HCT116 (cell line): ENCODE results near the gene KCNIP4. TPM values are rescaled to one million over a fixed set of nuclear protein-coding genes. Genes with fewer than 3 reads are reported as not detected.

Source experiments
- ATAC-seq: fragments of 200-7000 bp; cut with Tn5 transposase; 2 replicates; pipeline ENCODE4 v1.9.1; 2020; ENCODE audit warnings: mild to moderate bottlenecking, moderate library complexity
- BruUV-seq: library from RNA; stranded (reverse); fragments of 400-500 nt; replicated peaks from 2 replicates; lab custom pipeline; 2021; lab: Mats Ljungman, UMichigan
- CTCF ChIA-PET: fragments of 300-600 bp; sonication (Branson Sonifier 250); formaldehyde crosslinking; loops from one replicate; lab custom pipeline; 2021; ENCODE audit warnings: antibody characterized with exemption; lab: Charles Lee
- POLR2A ChIA-PET: fragments of 300-600, 350-600 bp; sonication (Branson Sonifier 250); formaldehyde crosslinking; loops from one replicate; lab custom pipeline; 2021; ENCODE audit warnings: antibody characterized with exemption; lab: Charles Lee
- RAD21 ChIA-PET, 2 experiments: fragments of 300-600 bp; sonication (Branson Sonifier 250); formaldehyde crosslinking; loops; one replicate each; lab custom pipeline; 2023; ENCODE audit warnings: low total read pairs in 2 of 2; ENCODE audit not compliant: uncharacterized antibody in 2 of 2, unreplicated experiment in 2 of 2, low non-redundant PET in 1 of 2; lab: Charles Lee
- DNase-seq: peaks from one replicate; pipeline ENCODE4 v3.0.0-alpha.2; 2010; ENCODE audit warnings: low read depth, low spot score
- H2AFZ ChIP-seq: fragments of 200-600 bp; shearing (Covaris generic), sonication (generic); 2 replicates; pipeline ENCODE4 v1.6.1; 2017; ENCODE audit warnings: low read depth, mixed run types, mixed read lengths, antibody characterized with exemption, low read length; ENCODE audit not compliant: poor library complexity, severe bottlenecking
- H3K27ac ChIP-seq: 2 replicates; pipeline ENCODE4 v1.5.1; 2012; ENCODE audit warnings: low read depth, low read length
- H3K27me3 ChIP-seq: fragments of 200-600 bp; sonication (generic); 2 replicates; pipeline ENCODE4 v1.6.1; 2016; ENCODE audit warnings: mixed run types, low read length, mixed read lengths; ENCODE audit not compliant: insufficient read depth
- H3K36me3 ChIP-seq, 2 experiments: fragments of 200-500 bp in 1 of 2; fragments of 200-600 bp in 1 of 2; sonication (Bioruptor generic) in 1 of 2; sonication (generic) in 1 of 2; 2 replicates each; pipeline versions ENCODE4 v1.5.1 to v1.6.1; 2014 to 2016; ENCODE audit warnings: low read length in 2 of 2, inconsistent platforms in 1 of 2, mixed read lengths in 1 of 2, mixed run types in 1 of 2; ENCODE audit not compliant: insufficient read depth in 2 of 2, control insufficient read depth in 1 of 2
- H3K4me1 ChIP-seq, 2 experiments: fragments of 200-600 bp in 1 of 2; sonication (generic) in 1 of 2; 2 replicates each; pipeline versions ENCODE4 v1.5.1 to v1.6.1; 2012 to 2017; ENCODE audit warnings: low read length in 2 of 2, inconsistent platforms in 1 of 2, mild to moderate bottlenecking in 1 of 2, mixed read lengths in 1 of 2, mixed run types in 1 of 2, moderate library complexity in 1 of 2; ENCODE audit not compliant: insufficient read depth in 2 of 2, control insufficient read depth in 1 of 2
- H3K4me2 ChIP-seq: fragments of 200-600 bp; sonication (generic); 2 replicates; pipeline ENCODE4 v1.6.1; 2017; ENCODE audit warnings: mixed run types, low read length, mixed read lengths
- H3K4me3 ChIP-seq, 2 experiments: fragments of 200-600 bp in 1 of 2; sonication (generic) in 1 of 2; replicated peaks in 1 of 2; 2 replicates each; pipeline ENCODE4 v1.5.1; 2011 to 2016; ENCODE audit warnings: low read length in 2 of 2, control low read depth in 1 of 2, low read depth in 1 of 2, mild to moderate bottlenecking in 1 of 2, mixed read lengths in 1 of 2, mixed run types in 1 of 2
- H3K79me2 ChIP-seq: fragments of 200-600 bp; sonication (generic); 2 replicates; pipeline ENCODE4 v1.6.1; 2017; ENCODE audit warnings: mild to moderate bottlenecking, mixed run types, low read length, moderate library complexity, mixed read lengths; ENCODE audit not compliant: insufficient read depth
- H3K9ac ChIP-seq: fragments of 200-600 bp; sonication (generic); 2 replicates; pipeline ENCODE4 v1.6.1; 2016; ENCODE audit warnings: low read length, mixed read lengths
- H3K9me2 ChIP-seq: fragments of 200-600 bp; sonication (generic), shearing (Covaris generic); 2 replicates; pipeline ENCODE4 v1.6.1; 2017; ENCODE audit warnings: mixed run types, mild to moderate bottlenecking, moderate library complexity; ENCODE audit not compliant: insufficient read depth
- H3K9me3 ChIP-seq, 2 experiments: fragments of 200-500 bp in 1 of 2; fragments of 200-600 bp in 1 of 2; sonication (Bioruptor generic) in 1 of 2; sonication (generic) in 1 of 2; 2 replicates each; pipeline ENCODE4 v1.6.1; 2014 to 2017; ENCODE audit warnings: low read length in 2 of 2, mixed read lengths in 2 of 2, inconsistent platforms in 1 of 2, low read depth in 1 of 2, mild to moderate bottlenecking in 1 of 2, mixed run types in 1 of 2, moderate library complexity in 1 of 2; ENCODE audit not compliant: control insufficient read depth in 1 of 2, insufficient read depth in 1 of 2
- H4K20me1 ChIP-seq: fragments of 200-600 bp; sonication (generic), shearing (Covaris generic); 2 replicates; pipeline ENCODE4 v1.6.1; 2017; ENCODE audit warnings: mixed run types, mild to moderate bottlenecking, moderate library complexity; ENCODE audit not compliant: insufficient read depth
- CEBPB ChIP-seq: IDR thresholded peaks from 2 replicates; pipeline ENCODE4 v1.6.1; 2012; ENCODE audit warnings: low read depth
- ELF1 ChIP-seq: IDR thresholded peaks from 2 replicates; pipeline ENCODE4 v1.6.1; 2012; ENCODE audit warnings: low read depth, borderline replicate concordance
- EZH2 ChIP-seq: fragments of 200-600 bp; sonication (generic); IDR thresholded peaks from 2 replicates; pipeline ENCODE4 v1.6.1; 2017; ENCODE audit warnings: antibody characterized with exemption, mixed run types
- EZH2phosphoT487 ChIP-seq: fragments of 200-600 bp; IDR thresholded peaks from 2 replicates; pipeline ENCODE4 v1.6.1; 2018; ENCODE audit warnings: antibody characterized with exemption, borderline replicate concordance
- FOSL1 ChIP-seq: IDR thresholded peaks from 2 replicates; pipeline ENCODE4 v1.6.1; 2012; ENCODE audit warnings: low read depth
- POLR2A ChIP-seq: IDR thresholded peaks from 2 replicates; pipeline ENCODE4 v1.7.0; 2011; ENCODE audit warnings: borderline replicate concordance; ENCODE audit not compliant: insufficient read depth, insufficient read length; ENCODE audit errors: extremely low read depth
- POLR2AphosphoS5 ChIP-seq: IDR thresholded peaks from 2 replicates; pipeline ENCODE4 v1.6.1; 2011; ENCODE audit warnings: mild to moderate bottlenecking, low read depth, low read length, moderate library complexity
- RAD21 ChIP-seq: IDR thresholded peaks from 2 replicates; pipeline ENCODE4 v1.6.1; 2012; ENCODE audit warnings: low read depth, mild to moderate bottlenecking
- SRF ChIP-seq: IDR thresholded peaks from 2 replicates; pipeline ENCODE4 v1.6.1; 2012; ENCODE audit warnings: low read depth
- TCF7L2 ChIP-seq: IDR thresholded peaks from 2 replicates; pipeline ENCODE4 v1.7.0; 2011; ENCODE audit warnings: borderline replicate concordance, inconsistent platforms; ENCODE audit not compliant: insufficient read depth, insufficient read length; ENCODE audit errors: extremely low read depth
- YY1 ChIP-seq: IDR thresholded peaks from 2 replicates; pipeline ENCODE4 v1.6.1; 2011; ENCODE audit warnings: low read length, low read depth, moderate library complexity, mild to moderate bottlenecking; ENCODE audit not compliant: insufficient replicate concordance; ENCODE audit errors: extremely low read depth
- ZNF274 ChIP-seq: fragments of 200-500 bp; sonication (Bioruptor generic); IDR thresholded peaks from 2 replicates; pipeline ENCODE4 v1.6.1; 2014; ENCODE audit warnings: mild to moderate bottlenecking, low read depth, low read length, inconsistent platforms
- intact Hi-C: fragments of 100-400 bp; cut with micrococcal nuclease; formaldehyde crosslinking; loops from 2 replicates; pipeline ENCODE4 v1.10.0; 2022
- total RNA-seq: library from RNA; stranded (reverse); gene quantifications from one replicate; pipeline ENCODE4 v1.2.1, GENCODE V29; 2021; ENCODE audit not compliant: unreplicated experiment
- TF ChIP-seq, protein P1 (sequence below): IDR thresholded peaks from 2 replicates; pipeline ENCODE4 v1.6.1; 2012
- TF ChIP-seq, protein P2 (sequence below): IDR thresholded peaks from 2 replicates; pipeline ENCODE4 v1.6.1; 2012; ENCODE audit warnings: low read depth

KCNIP4 gene
- total RNA-seq, 1 experiment from 2014 or later = not detected

DNA sequence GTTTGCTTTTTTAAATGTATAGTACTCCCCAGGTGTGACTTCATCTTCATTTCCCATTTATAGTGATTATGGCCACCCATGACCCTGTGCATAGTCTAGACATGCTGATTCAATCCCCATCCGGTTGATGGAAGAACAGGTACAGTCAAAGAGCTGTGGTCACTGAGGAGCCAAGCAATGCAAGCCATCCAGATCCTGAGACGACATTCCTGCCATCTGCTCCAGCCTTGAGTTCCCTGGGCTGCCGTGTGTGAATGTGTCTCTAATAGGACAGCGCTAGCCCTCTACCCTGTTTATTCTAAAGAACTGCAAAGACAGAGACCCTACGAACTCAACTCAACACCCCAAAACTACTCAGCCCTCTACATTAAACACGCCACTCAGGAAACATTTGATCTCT lies 1.7 kb downstream of the KCNIP4 start:
- Histone ChIP-seq H3K27ac (no peak overlapping the region), H4K20me1 (no peaks in the 10 kb centered on the region), H3K4me3 (no peak overlapping the region), H2AFZ (no peak overlapping the region), H3K4me1 (no peaks in the 10 kb centered on the region), H3K9me2 (no peaks in the 10 kb centered on the region), H3K36me3 (no peaks in the 10 kb centered on the region), H3K79me2 (no peaks in the 10 kb centered on the region), H3K9me3 (peaks cover 0 to 4% of the 10 kb centered on the region in 2 experiments; a peak in 1 of 4 replicates), H3K9ac (no peak overlapping the region), H3K27me3 (no peaks in the 10 kb centered on the region), H3K4me2 (no peak overlapping the region)
- intact Hi-C loops = no loop called here
- TF ChIP-seq EZH2 (no peak), POLR2AphosphoS5 (no peak), FOSL1 (no peak), TCF7L2 (no peak)
- no TSS peak for BruUV-seq
- CTCF ChIA-PET = no interaction called here
- ATAC-seq (no peak), DNase-seq (no peak)
- RAD21 ChIA-PET = no interaction called here
- POLR2A ChIA-PET = no interaction called here

DNA sequence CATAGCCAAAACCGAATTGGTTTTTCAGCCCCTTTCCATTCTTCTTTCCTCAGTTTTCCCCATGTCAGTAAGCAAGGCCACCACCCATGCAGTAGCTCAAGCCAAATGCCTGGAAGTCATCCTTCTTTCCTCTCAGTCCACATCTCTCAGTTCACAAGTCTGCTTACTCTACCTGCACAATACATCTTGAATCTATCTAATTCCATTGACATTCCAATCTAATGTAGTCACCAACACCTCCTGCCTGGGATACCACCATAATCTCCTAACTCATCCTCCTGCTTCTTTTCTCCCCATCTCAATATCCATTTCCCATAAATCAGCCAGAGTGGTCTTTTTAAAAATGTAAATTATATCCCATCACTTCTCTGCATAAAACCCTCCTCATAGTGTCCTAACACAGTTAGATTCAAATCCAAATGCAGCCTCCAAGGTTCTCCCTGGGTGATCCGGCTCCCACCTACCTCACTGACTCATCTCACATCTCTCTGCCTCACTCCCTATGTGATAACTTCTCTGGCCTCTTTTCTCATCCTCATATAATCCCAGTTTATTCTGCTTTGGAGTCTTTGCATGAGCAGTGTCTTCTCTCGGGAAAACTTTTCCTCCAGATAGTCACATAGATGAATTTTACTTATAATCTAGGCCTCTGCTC lies 26.9 kb downstream of the KCNIP4 start:
- no peak overlapping the region for H3K4me3 ChIP-seq
- no peaks in the 10 kb centered on the region for H3K36me3 ChIP-seq
- CTCF ChIA-PET = no interaction called here
- RAD21 ChIA-PET = no interaction called here
- no peaks in the 10 kb centered on the region; a peak in 2 of 4 replicates for H3K9me3 ChIP-seq
- no peaks in the 10 kb centered on the region for H3K4me1 ChIP-seq
- H3K27ac ChIP-seq = no peak overlapping the region
- no peak for ATAC-seq
- POLR2A ChIA-PET = no interaction called here
- no peak for DNase-seq
- H3K79me2 ChIP-seq = no peaks in the 10 kb centered on the region
- BruUV-seq = no TSS peak
- no peak overlapping the region for H3K4me2 ChIP-seq
- intact Hi-C loops = no loop called here
- no peaks in the 10 kb centered on the region for H3K27me3 ChIP-seq
- no peak overlapping the region for H3K9ac ChIP-seq
- no peaks in the 10 kb centered on the region; the same call in 1 of the 2 replicates for H4K20me1 ChIP-seq
- no peaks in the 10 kb centered on the region for H3K9me2 ChIP-seq
- no peak overlapping the region for H2AFZ ChIP-seq
- TF ChIP-seq RAD21 (no peak), EZH2phosphoT487 (no peak), ZNF274 (no peak), TCF7L2 (no peak), YY1 (no peak), ELF1 (no peak), POLR2A (no peak), SRF (no peak), CEBPB (no peak)
- TF ChIP-seq, protein P1, sequence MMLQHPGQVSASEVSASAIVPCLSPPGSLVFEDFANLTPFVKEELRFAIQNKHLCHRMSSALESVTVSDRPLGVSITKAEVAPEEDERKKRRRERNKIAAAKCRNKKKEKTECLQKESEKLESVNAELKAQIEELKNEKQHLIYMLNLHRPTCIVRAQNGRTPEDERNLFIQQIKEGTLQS = no peak
- TF ChIP-seq, protein P2, sequence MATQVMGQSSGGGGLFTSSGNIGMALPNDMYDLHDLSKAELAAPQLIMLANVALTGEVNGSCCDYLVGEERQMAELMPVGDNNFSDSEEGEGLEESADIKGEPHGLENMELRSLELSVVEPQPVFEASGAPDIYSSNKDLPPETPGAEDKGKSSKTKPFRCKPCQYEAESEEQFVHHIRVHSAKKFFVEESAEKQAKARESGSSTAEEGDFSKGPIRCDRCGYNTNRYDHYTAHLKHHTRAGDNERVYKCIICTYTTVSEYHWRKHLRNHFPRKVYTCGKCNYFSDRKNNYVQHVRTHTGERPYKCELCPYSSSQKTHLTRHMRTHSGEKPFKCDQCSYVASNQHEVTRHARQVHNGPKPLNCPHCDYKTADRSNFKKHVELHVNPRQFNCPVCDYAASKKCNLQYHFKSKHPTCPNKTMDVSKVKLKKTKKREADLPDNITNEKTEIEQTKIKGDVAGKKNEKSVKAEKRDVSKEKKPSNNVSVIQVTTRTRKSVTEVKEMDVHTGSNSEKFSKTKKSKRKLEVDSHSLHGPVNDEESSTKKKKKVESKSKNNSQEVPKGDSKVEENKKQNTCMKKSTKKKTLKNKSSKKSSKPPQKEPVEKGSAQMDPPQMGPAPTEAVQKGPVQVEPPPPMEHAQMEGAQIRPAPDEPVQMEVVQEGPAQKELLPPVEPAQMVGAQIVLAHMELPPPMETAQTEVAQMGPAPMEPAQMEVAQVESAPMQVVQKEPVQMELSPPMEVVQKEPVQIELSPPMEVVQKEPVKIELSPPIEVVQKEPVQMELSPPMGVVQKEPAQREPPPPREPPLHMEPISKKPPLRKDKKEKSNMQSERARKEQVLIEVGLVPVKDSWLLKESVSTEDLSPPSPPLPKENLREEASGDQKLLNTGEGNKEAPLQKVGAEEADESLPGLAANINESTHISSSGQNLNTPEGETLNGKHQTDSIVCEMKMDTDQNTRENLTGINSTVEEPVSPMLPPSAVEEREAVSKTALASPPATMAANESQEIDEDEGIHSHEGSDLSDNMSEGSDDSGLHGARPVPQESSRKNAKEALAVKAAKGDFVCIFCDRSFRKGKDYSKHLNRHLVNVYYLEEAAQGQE = no peak
